K562 (cell line): ENCODE results near the gene CROCC2. TPM values are rescaled to one million over a fixed set of nuclear protein-coding genes. Genes with fewer than 3 reads are reported as not detected.

ENCODE experiments used
- LCOR ChIP-seq: sonication (generic); formaldehyde crosslinking; IDR thresholded peaks from 2 replicates; pipeline ENCODE4 v1.8.0; 2022; ENCODE audit warnings: mild to moderate bottlenecking, missing genetic modification reagents
- MGA ChIP-seq: fragments of 450-650 bp; IDR thresholded peaks from 2 replicates; pipeline ENCODE4 v1.6.1; 2016; ENCODE audit warnings: mild to moderate bottlenecking, moderate library complexity
- NR3C1 ChIP-seq: sonication (generic); formaldehyde crosslinking; IDR thresholded peaks from 2 replicates; pipeline ENCODE4 v1.8.1; 2022; ENCODE audit warnings: missing genetic modification reagents
- PCBP2 ChIP-seq: fragments of 200-400 bp; formaldehyde crosslinking; IDR thresholded peaks from 2 replicates; pipeline ENCODE4 v1.6.1; 2018; ENCODE audit warnings: low read length, low read depth, mild to moderate bottlenecking, moderate library complexity; ENCODE audit not compliant: poor library complexity, severe bottlenecking
- POLR2A ChIP-seq: fragments of 450-650 bp; conservative IDR thresholded peaks from 2 replicates; pipeline ENCODE4 v1.6.1; 2016
- TCFL5 ChIP-seq: fragments of 250-450 bp; sonication (Bioruptor Pico); conservative IDR thresholded peaks from 2 replicates; pipeline ENCODE4 v1.6.1; 2021; ENCODE audit warnings: mild to moderate bottlenecking, moderate library complexity, matching md5 sums
- ZNF507 ChIP-seq: conservative IDR thresholded peaks from 2 replicates; pipeline ENCODE4 v1.6.1; 2017; ENCODE audit warnings: missing genetic modification characterization, missing compliant biosample characterization
- polyA plus RNA-seq, 8 experiments: library from polyadenylated mRNA; depleted of rRNA in 4 of 8; stranded (reverse) in 5 of 8; unstranded in 3 of 8; fragments of >200 nt; fragmentation: Nextera tagmentation in 2 of 8; fragmentation: Illumina TruSeq in 1 of 8; extraction: Ambion mirVana in 2 of 8; extraction: Trizol in 1 of 8; gene quantifications; 2 replicates each; pipeline versions ENCODE4 v1.2.1 to v1.2.3, GENCODE V29; 2011 to 2014; ENCODE audit warnings: inconsistent platforms in 1 of 8, missing spikeins in 1 of 8
- total RNA-seq, 7 experiments: library from RNA; depleted of rRNA in 6 of 7; stranded (reverse); fragments of >200 nt in 6 of 7; fragmentation: Illumina TruSeq in 2 of 7; extraction: Trizol in 2 of 7; gene quantifications; 2 replicates each; pipeline versions ENCODE4 v1.2.1 to v1.2.3, GENCODE V29; 2011 to 2021; ENCODE audit warnings: low replicate concordance in 1 of 7

Gene CROCC2
- total and polyA plus RNA-seq, 9 of the 15 experiments (the other 6 are each of a cell fraction or from before 2014, with no cell fraction given) = not detected

DNA sequence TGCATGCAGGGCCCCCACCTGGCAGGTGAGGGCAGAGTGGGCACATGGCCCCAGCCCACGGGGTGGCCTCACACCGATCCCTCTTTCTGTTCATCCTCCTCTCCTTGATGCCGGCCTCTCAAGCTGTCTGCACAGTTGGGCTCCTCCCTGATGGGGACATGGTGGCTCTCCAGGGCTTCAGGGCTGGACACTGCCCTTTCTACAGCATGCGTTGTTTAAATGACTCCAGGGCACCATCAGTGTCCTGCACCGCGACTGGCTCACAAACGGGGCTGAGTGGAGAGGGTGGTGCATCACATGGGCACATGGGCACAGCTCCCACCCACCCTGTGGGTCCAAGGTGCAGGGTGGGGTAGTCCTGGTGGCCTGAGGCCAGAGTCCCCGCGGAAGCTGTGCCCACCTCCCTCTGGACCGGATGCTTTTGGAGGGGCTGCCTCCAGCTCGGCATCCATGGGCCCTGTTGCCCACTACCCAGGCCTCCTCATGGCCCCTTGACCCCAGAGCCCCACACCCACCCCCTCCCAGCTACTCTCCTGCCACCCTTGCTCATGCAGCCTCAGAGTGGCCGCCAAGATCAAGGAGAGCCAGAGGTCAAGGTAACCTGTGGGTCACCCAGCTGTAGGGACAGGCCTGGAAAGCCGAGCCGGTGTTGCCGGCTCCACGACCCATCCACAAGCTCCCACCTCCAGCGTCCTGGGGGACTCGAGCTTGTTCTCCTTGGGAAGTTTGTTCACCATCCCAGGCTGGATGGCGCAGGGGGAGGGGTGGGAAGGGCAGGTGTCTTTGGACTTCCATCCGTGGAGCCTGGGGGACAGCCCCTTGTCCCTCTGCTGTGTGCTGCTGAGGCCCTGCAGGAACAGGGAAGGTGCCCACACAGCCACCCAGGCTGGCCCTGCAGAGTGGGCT is 80.0 kb downstream of the CROCC2 start (continued):
- no peak for TF ChIP-seq MGA
- no peak for TF ChIP-seq POLR2A
- no peak for TF ChIP-seq NR3C1
- no peak for TF ChIP-seq LCOR (CRISPR knock-in tag)
- no peak for TF ChIP-seq PCBP2
- no peak for TF ChIP-seq TCFL5
- no peak for TF ChIP-seq ZNF507 (tag)
